Immature natural killer cell (primary cell): ENCODE measurements around the gene EPX. TPM values are rescaled to one million over a fixed set of nuclear protein-coding genes. Genes with fewer than 3 reads are reported as not detected.
A peak's percentile ranks its signal among the peaks of the same experiment; 100 is the strongest.

Experiments
- DNase-seq, 3 donors: peaks; one replicate each; pipeline ENCODE4 v3.0.0; 2022; ENCODE audit warnings: mixed read lengths in 1 of 3
- H3K27ac Mint-ChIP-seq, 6 donors: one replicate each; pipeline ENCODE4 v1.8.0; 2020; ENCODE audit warnings: mixed read lengths in 6 of 6, mild to moderate bottlenecking in 5 of 6, inconsistent platforms in 4 of 6, moderate library complexity in 3 of 6
- H3K27me3 Mint-ChIP-seq, 3 donors: one replicate each; pipeline ENCODE4 v1.8.0; 2020 to 2021; ENCODE audit warnings: low read depth in 3 of 3, mild to moderate bottlenecking in 3 of 3, mixed read lengths in 3 of 3, moderate library complexity in 3 of 3, inconsistent platforms in 1 of 3
- H3K36me3 Mint-ChIP-seq, 3 donors: one replicate each; pipeline ENCODE4 v1.8.0; 2020; ENCODE audit warnings: mixed read lengths in 3 of 3, inconsistent platforms in 2 of 3, mild to moderate bottlenecking in 2 of 3
- H3K4me1 Mint-ChIP-seq, 2 donors: one replicate each; pipeline ENCODE4 v1.8.0; 2020; ENCODE audit warnings: inconsistent platforms in 2 of 2, mild to moderate bottlenecking in 2 of 2, mixed read lengths in 2 of 2, moderate library complexity in 1 of 2
- H3K4me3 Mint-ChIP-seq, 5 donors: one replicate each; pipeline ENCODE4 v1.8.0; 2020; ENCODE audit warnings: mild to moderate bottlenecking in 5 of 5, mixed read lengths in 5 of 5, inconsistent platforms in 3 of 5, moderate library complexity in 3 of 5
- H3K9me3 Mint-ChIP-seq, 6 donors: one replicate each; pipeline ENCODE4 v1.8.0; 2020; ENCODE audit warnings: mild to moderate bottlenecking in 6 of 6, mixed read lengths in 6 of 6, inconsistent platforms in 4 of 6, moderate library complexity in 3 of 6
- polyA plus RNA-seq, 3 donors: library from polyadenylated mRNA; unstranded; fragments of 300-500 nt; fragmentation: Illumina TruSeq; gene quantifications; one replicate each; pipeline ENCODE4 v1.2.3, GENCODE V29; 2021

The EPX gene
- polyA plus RNA-seq, 3 donors from 2014 or later: not detected

- Mint-ChIP-seq H3K27ac (peak overlapping the region; percentile 85 to 97 (median 94)), H3K4me1 (peaks cover 24 to 26% of the 10 kb centered on the region in 2 donors), H3K27me3 (peaks cover 5 to 20% (median 11%) of the 10 kb centered on the region in 3 donors), H3K36me3 (peaks cover 0 to 5% (median 3%) of the 10 kb centered on the region in 3 donors), H3K4me3 (peak overlapping the region; percentile 86 to 96 (median 92)), H3K9me3 (no peaks in the 10 kb centered on the region)
- DNase-seq: no peak
Measured at GRCh38 chr17:58219789-58220183, 27.3 kb downstream of the EPX start.

- no peak for DNase-seq
- Mint-ChIP-seq H3K27me3 (peaks cover under 1 to 18% (median 8%) of the 10 kb centered on the region in 3 donors), H3K27ac (no peak overlapping the region), H3K4me1 (peaks cover 12 to 16% of the 10 kb centered on the region in 2 donors), H3K4me3 (no peak overlapping the region), H3K36me3 (no peaks in the 10 kb centered on the region), H3K9me3 (peaks cover 0 to 2% (median 0%) of the 10 kb centered on the region in 6 donors)
Measured at GRCh38 chr17:58224315-58224714, 31.8 kb downstream of the EPX start.

GRCh38 chr17:58227733-58228132 is 35.2 kb downstream of the EPX start:
- DNase-seq: no peak
- Mint-ChIP-seq H3K9me3 (peaks cover 0 to 2% (median 0%) of the 10 kb centered on the region in 6 donors), H3K4me3 (no peak overlapping the region), H3K27me3 (peaks cover 4 to 14% (median 7%) of the 10 kb centered on the region in 3 donors), H3K27ac (no peak overlapping the region), H3K36me3 (no peaks in the 10 kb centered on the region), H3K4me1 (no peaks in the 10 kb centered on the region)

GRCh38 chr17:58228679-58229078 is 36.2 kb downstream of the EPX start:
- Mint-ChIP-seq H3K9me3 (peaks cover 0 to 2% (median 0%) of the 10 kb centered on the region in 6 donors), H3K4me1 (no peaks in the 10 kb centered on the region), H3K27me3 (peaks cover 6 to 8% (median 7%) of the 10 kb centered on the region in 3 donors), H3K36me3 (no peaks in the 10 kb centered on the region), H3K4me3 (no peak overlapping the region), H3K27ac (no peak overlapping the region)
- no peak for DNase-seq

GRCh38 chr17:58229384-58229783 is 36.9 kb downstream of the EPX start:
- H3K27ac Mint-ChIP-seq: no peak overlapping the region
- no peak for DNase-seq
- no peaks in the 10 kb centered on the region for H3K4me1 Mint-ChIP-seq
- peaks cover 6 to 7% (median 6%) of the 10 kb centered on the region in 3 donors for H3K27me3 Mint-ChIP-seq
- H3K36me3 Mint-ChIP-seq: no peaks in the 10 kb centered on the region
- peaks cover 0 to 2% (median 0%) of the 10 kb centered on the region in 6 donors for H3K9me3 Mint-ChIP-seq
- H3K4me3 Mint-ChIP-seq: no peak overlapping the region

- Mint-ChIP-seq H3K4me3 (no peak overlapping the region), H3K4me1 (no peaks in the 10 kb centered on the region), H3K36me3 (no peaks in the 10 kb centered on the region), H3K9me3 (peaks cover 0 to 2% (median 0%) of the 10 kb centered on the region in 6 donors), H3K27ac (no peak overlapping the region), H3K27me3 (peaks cover 6 to 7% (median 6%) of the 10 kb centered on the region in 3 donors)
- DNase-seq: no peak
Measured at GRCh38 chr17:58229881-58230280, 37.4 kb downstream of the EPX start.

- Mint-ChIP-seq H3K36me3 (no peaks in the 10 kb centered on the region), H3K4me1 (no peaks in the 10 kb centered on the region), H3K27me3 (peaks cover 5 to 7% (median 6%) of the 10 kb centered on the region in 3 donors), H3K9me3 (peaks cover 0 to 2% (median 0%) of the 10 kb centered on the region in 6 donors), H3K27ac (no peak overlapping the region), H3K4me3 (no peak overlapping the region)
- DNase-seq: no peak
Measured at GRCh38 chr17:58231641-58232040, 39.1 kb downstream of the EPX start.

GRCh38 chr17:58232707-58233156 is 40.2 kb downstream of the EPX start:
- Mint-ChIP-seq H3K36me3 (no peaks in the 10 kb centered on the region), H3K27me3 (peaks cover 3 to 9% (median 7%) of the 10 kb centered on the region in 3 donors), H3K4me3 (no peak overlapping the region), H3K27ac (no peak overlapping the region), H3K9me3 (no peaks in the 10 kb centered on the region), H3K4me1 (no peaks in the 10 kb centered on the region)
- DNase-seq: no peak

GRCh38 chr17:58233543-58233942 is 41.0 kb downstream of the EPX start:
- Mint-ChIP-seq H3K4me1 (no peaks in the 10 kb centered on the region), H3K36me3 (no peaks in the 10 kb centered on the region), H3K27me3 (peaks cover 1 to 14% (median 9%) of the 10 kb centered on the region in 3 donors), H3K9me3 (no peaks in the 10 kb centered on the region), H3K27ac (no peak overlapping the region), H3K4me3 (no peak overlapping the region)
- no peak for DNase-seq

GRCh38 chr17:58234512-58234911 is 42.0 kb downstream of the EPX start:
- no peaks in the 10 kb centered on the region for H3K36me3 Mint-ChIP-seq

GRCh38 chr17:58235821-58236220 is 43.3 kb downstream of the EPX start:
- no peaks in the 10 kb centered on the region for H3K9me3 Mint-ChIP-seq
- no peaks in the 10 kb centered on the region for H3K36me3 Mint-ChIP-seq
- H3K4me1 Mint-ChIP-seq: no peaks in the 10 kb centered on the region
- H3K27me3 Mint-ChIP-seq: peaks cover 3 to 15% (median 6%) of the 10 kb centered on the region in 3 donors
- H3K4me3 Mint-ChIP-seq: no peak overlapping the region
- DNase-seq: no peak
- H3K27ac Mint-ChIP-seq: no peak overlapping the region

More at GRCh38 chr17:58234512-58234911, 42.0 kb downstream of the EPX start:
- Mint-ChIP-seq H3K27ac (no peak overlapping the region), H3K4me3 (no peak overlapping the region), H3K9me3 (no peaks in the 10 kb centered on the region), H3K4me1 (no peaks in the 10 kb centered on the region), H3K27me3 (peaks cover 0 to 11% (median 8%) of the 10 kb centered on the region in 3 donors)
- no peak for DNase-seq

GRCh38 chr17:58236394-58236793 is 43.9 kb downstream of the EPX start:
- Mint-ChIP-seq H3K27me3 (peaks cover 3 to 15% (median 5%) of the 10 kb centered on the region in 3 donors), H3K4me3 (no peak overlapping the region), H3K9me3 (no peaks in the 10 kb centered on the region), H3K27ac (no peak overlapping the region), H3K4me1 (no peaks in the 10 kb centered on the region), H3K36me3 (no peaks in the 10 kb centered on the region)
- DNase-seq: no peak

- H3K4me3 Mint-ChIP-seq: no peak within 1 kb of the TSS
- DNase-seq: no peak
- no peaks in the 10 kb centered on the region for H3K36me3 Mint-ChIP-seq
- no peak within 1 kb of the TSS for H3K27ac Mint-ChIP-seq
- peaks cover 3 to 19% (median 7%) of the 10 kb centered on the region in 3 donors for H3K27me3 Mint-ChIP-seq
- H3K4me1 Mint-ChIP-seq: no peaks in the 10 kb centered on the region
- H3K9me3 Mint-ChIP-seq: peaks cover 0 to 1% (median 0%) of the 10 kb centered on the region in 6 donors
Measured at GRCh38 chr17:58238147-58238634, 45.7 kb downstream of the EPX start, which contains the start of gene LPO. Gene LPO, plus strand, starts transcription at chr17:58238584. Its CDS starts 4,396 bp downstream, at chr17:58242980.

GRCh38 chr17:58239987-58240386 is 47.5 kb downstream of the EPX start:
- no peak overlapping the region for H3K27ac Mint-ChIP-seq
- peaks cover 0 to 1% (median 0%) of the 10 kb centered on the region in 6 donors for H3K9me3 Mint-ChIP-seq
- no peaks in the 10 kb centered on the region for H3K4me1 Mint-ChIP-seq
- DNase-seq: no peak
- no peak overlapping the region for H3K4me3 Mint-ChIP-seq
- peaks cover 3 to 19% (median 5%) of the 10 kb centered on the region in 3 donors for H3K27me3 Mint-ChIP-seq
- H3K36me3 Mint-ChIP-seq: peaks cover 0 to 3% (median 0%) of the 10 kb centered on the region in 3 donors
